GM23338 (cell line): Measurements from ENCODE around the gene CKMT1B. TPM values are rescaled to one million over a fixed set of nuclear protein-coding genes. Genes with fewer than 3 reads are reported as not detected.
"Not testable (repeated sequence)": the region's sequence is repeated elsewhere in the genome, so short reads cannot be mapped to it uniquely, and the experiment has no call there.

Experiments
- ATAC-seq: fragments of 200-7000 bp; cut with Tn5 transposase; 3 replicates; pipeline ENCODE4 v1.9.1; 2020
- DNase-seq: peaks from one replicate; pipeline ENCODE4 v3.0.0-alpha.2; 2015; ENCODE audit warnings: low spot score
- H2AFZ ChIP-seq: fragments of 200-600 bp; sonication (generic); 2 replicates; pipeline ENCODE4 v1.8.0; 2016; ENCODE audit warnings: antibody characterized with exemption, mild to moderate bottlenecking, moderate library complexity
- H3F3A ChIP-seq: fragments of 200-600 bp; sonication (generic); replicated peaks from 2 replicates; pipeline ENCODE4 v1.8.0; 2017; ENCODE audit warnings: antibody characterized with exemption, mixed run types, low read depth
- H3K27ac ChIP-seq: fragments of 200-600 bp; sonication (generic); 2 replicates; pipeline ENCODE4 v1.6.1; 2016; ENCODE audit warnings: low read depth
- H3K27me3 ChIP-seq: fragments of 200-600 bp; sonication (generic); 2 replicates; pipeline ENCODE4 v1.8.0; 2016; ENCODE audit warnings: mild to moderate bottlenecking, mixed run types, moderate library complexity; ENCODE audit not compliant: insufficient read depth
- H3K36me3 ChIP-seq: fragments of 200-600 bp; sonication (generic); 2 replicates; pipeline ENCODE4 v1.8.0; 2016; ENCODE audit warnings: mild to moderate bottlenecking; ENCODE audit not compliant: insufficient read depth
- H3K4me1 ChIP-seq: fragments of 200-600 bp; sonication (generic); 2 replicates; pipeline ENCODE4 v1.8.0; 2016; ENCODE audit warnings: mild to moderate bottlenecking, moderate library complexity; ENCODE audit not compliant: insufficient read depth
- H3K4me2 ChIP-seq: fragments of 200-600 bp; sonication (generic); 2 replicates; pipeline ENCODE4 v1.7.1; 2017; ENCODE audit warnings: mixed run types
- H3K4me3 ChIP-seq: fragments of 200-600 bp; sonication (generic); 2 replicates; pipeline ENCODE4 v1.6.1; 2016; ENCODE audit warnings: mixed run types
- H3K79me2 ChIP-seq: fragments of 200-600 bp; sonication (generic); replicated peaks from 2 replicates; pipeline ENCODE4 v1.8.0; 2017; ENCODE audit warnings: mild to moderate bottlenecking; ENCODE audit not compliant: insufficient read depth
- H3K9me2 ChIP-seq: fragments of 200-600 bp; sonication (generic); 2 replicates; pipeline ENCODE4 v1.8.0; 2017; ENCODE audit not compliant: insufficient read depth
- H4K20me1 ChIP-seq: fragments of 200-600 bp; sonication (generic); replicated peaks from 2 replicates; pipeline ENCODE4 v1.8.0; 2017; ENCODE audit warnings: mild to moderate bottlenecking; ENCODE audit not compliant: insufficient read depth
- H3K27ac Mint-ChIP-seq: 2 replicates; pipeline ENCODE4 v1.8.0; 2020; ENCODE audit warnings: inconsistent platforms, mild to moderate bottlenecking, moderate library complexity, mixed read lengths
- H3K27me3 Mint-ChIP-seq: 3 replicates; pipeline ENCODE4 v1.8.0; 2022; ENCODE audit warnings: low read depth, mild to moderate bottlenecking, moderate library complexity, mixed read lengths, inconsistent platforms; ENCODE audit not compliant: insufficient read depth, poor library complexity
- H3K36me3 Mint-ChIP-seq: 3 replicates; pipeline ENCODE4 v1.8.0; 2021; ENCODE audit warnings: low read depth, mild to moderate bottlenecking, inconsistent platforms, moderate library complexity, mixed read lengths
- H3K4me1 Mint-ChIP-seq: 3 replicates; pipeline ENCODE4 v1.8.0; 2020; ENCODE audit warnings: mild to moderate bottlenecking, inconsistent platforms, mixed read lengths
- H3K4me3 Mint-ChIP-seq: 3 replicates; pipeline ENCODE4 v1.8.0; 2021; ENCODE audit warnings: moderate library complexity, mild to moderate bottlenecking, inconsistent platforms, mixed read lengths
- H3K9me3 Mint-ChIP-seq: 3 replicates; pipeline ENCODE4 v1.8.0; 2020; ENCODE audit warnings: moderate library complexity, mild to moderate bottlenecking, inconsistent platforms, mixed read lengths
- CREB1 ChIP-seq: fragments of 250-450 bp; sonication (Bioruptor Pico); IDR thresholded peaks from 2 replicates; pipeline ENCODE4 v1.5.0; 2020; ENCODE audit warnings: low read depth, mild to moderate bottlenecking, moderate library complexity
- EZH2 ChIP-seq: fragments of 200-600 bp; sonication (generic); IDR thresholded peaks from one replicate; pipeline ENCODE4 v1.8.0; 2017; ENCODE audit warnings: antibody characterized with exemption, mild to moderate bottlenecking, low read depth; ENCODE audit not compliant: unreplicated experiment
- EZH2phosphoT487 ChIP-seq: fragments of 200-600 bp; sonication (generic); IDR thresholded peaks from one replicate; pipeline ENCODE4 v1.8.1; 2018; ENCODE audit warnings: antibody characterized with exemption; ENCODE audit not compliant: unreplicated experiment
- JUNB ChIP-seq: IDR thresholded peaks from one replicate; pipeline ENCODE4 v1.6.1; 2016; ENCODE audit warnings: antibody characterized with exemption; ENCODE audit not compliant: unreplicated experiment
- NANOG ChIP-seq: IDR thresholded peaks from 2 replicates; pipeline ENCODE4 v1.6.1; 2016; ENCODE audit warnings: antibody characterized with exemption, borderline replicate concordance
- POLR2AphosphoS5 ChIP-seq: IDR thresholded peaks from 2 replicates; pipeline ENCODE4 v1.6.1; 2016; ENCODE audit warnings: antibody characterized with exemption, low read depth
- STAT1 ChIP-seq: IDR thresholded peaks from one replicate; pipeline ENCODE4 v1.6.1; 2016; ENCODE audit warnings: antibody characterized with exemption; ENCODE audit not compliant: unreplicated experiment
- ZNF114 ChIP-seq: fragments of 250-450 bp; sonication (Bioruptor Pico); IDR thresholded peaks from 2 replicates; pipeline ENCODE4 v1.5.0; 2020; ENCODE audit warnings: mild to moderate bottlenecking, moderate library complexity
- ZNF331 ChIP-seq: fragments of 250-450 bp; sonication (Bioruptor Pico); IDR thresholded peaks from 2 replicates; pipeline ENCODE4 v1.5.0; 2020; ENCODE audit warnings: low read depth, mild to moderate bottlenecking, moderate library complexity
- long read RNA-seq: library from polyadenylated mRNA; unstranded; transcript quantifications from one replicate; pipeline ENCODE4 v2.0.0, GENCODE V29; 2020; ENCODE audit not compliant: unreplicated experiment
- polyA plus RNA-seq: library from polyadenylated mRNA; unstranded; fragments of >200 nt; fragmentation: Nextera tagmentation; extraction: Ambion mirVana; gene quantifications from 2 replicates; pipeline ENCODE4 v1.2.1, GENCODE V29; 2016
- total RNA-seq: library from RNA; depleted of rRNA; stranded (reverse); fragments of >200 nt; shearing (Covaris generic); gene quantifications from 2 replicates; pipeline ENCODE4 v1.2.3, GENCODE V29; 2014; rRNA removed
- TF ChIP-seq, protein P1 (sequence below), 2 experiments: fragments of 200-600 bp in 1 of 2; sonication (generic) in 1 of 2; conservative IDR thresholded peaks; 2 replicates each; pipeline versions ENCODE4 v1.5.1 to v1.6.1; 2016 to 2017; ENCODE audit warnings: antibody characterized with exemption in 2 of 2, low read depth in 2 of 2, mild to moderate bottlenecking in 2 of 2, moderate library complexity in 1 of 2
- TF ChIP-seq, protein P2 (sequence below): IDR thresholded peaks from 2 replicates; pipeline ENCODE4 v1.6.1; 2016; ENCODE audit warnings: antibody characterized with exemption
- TF ChIP-seq, protein P3 (sequence below): IDR thresholded peaks from one replicate; pipeline ENCODE4 v1.6.1; 2018; ENCODE audit warnings: antibody characterized with exemption; ENCODE audit not compliant: unreplicated experiment

Gene CKMT1B
- total RNA-seq (28.6 and 31.4 TPM in 2 replicates), polyA plus RNA-seq (36.8 and 41.2 TPM in 2 replicates)
- long read RNA-seq, transcript CKMT1B-207 (9 exons, 1,747 nt) = major isoform, 36 of 43 reads
- long read RNA-seq, partial matches to known transcripts = 0 of 43 reads
- long read RNA-seq, other reads (novel, unspliced or antisense) = 3 of 43 reads

DNA sequence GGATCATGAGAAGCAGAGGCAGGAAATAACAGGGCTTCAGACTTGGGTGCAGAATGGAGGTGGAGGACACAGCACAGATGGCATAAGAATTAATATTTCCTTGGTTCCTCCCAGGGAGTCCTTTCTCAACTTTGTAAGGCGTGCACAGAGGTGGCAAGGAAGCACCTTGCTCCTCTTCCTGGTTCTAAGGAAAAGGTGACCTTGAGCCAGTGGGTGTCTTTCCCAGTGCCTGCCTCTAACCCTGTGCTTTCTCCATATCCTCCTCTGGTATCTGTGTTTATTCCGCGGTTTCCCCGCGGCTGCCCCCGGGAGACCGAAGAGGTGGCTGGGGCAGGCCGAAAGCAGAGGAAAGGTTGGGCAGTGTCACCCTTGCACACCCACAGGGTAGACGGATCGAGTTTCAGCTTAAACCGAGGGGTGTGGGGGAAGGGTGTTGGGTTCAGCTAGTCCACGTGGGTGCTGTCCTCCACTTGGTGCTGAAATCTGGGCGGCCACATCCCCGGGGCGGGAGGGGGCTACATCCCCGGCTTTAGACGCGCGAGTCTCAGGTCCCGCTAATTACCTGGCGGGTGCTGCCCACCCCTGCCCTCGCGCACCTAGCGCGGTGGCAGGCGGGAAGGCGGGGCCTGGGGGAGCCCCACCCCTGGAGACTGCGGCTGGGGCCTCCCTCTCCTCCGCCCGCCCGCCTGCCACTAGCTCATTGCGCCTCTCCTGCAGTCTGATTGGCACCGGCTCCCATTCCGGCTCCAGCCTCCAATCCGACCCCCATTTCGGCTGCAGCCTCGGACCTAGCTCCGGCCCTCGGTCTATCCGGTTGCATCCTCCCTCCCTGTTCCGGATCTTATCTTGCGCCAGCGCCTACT, at the start of gene CKMT1B:
TSS of gene CKMT1B (plus strand) at position 700 of the 863 bp plus-strand sequence. CDS start 192 bp downstream, outside the sequence.
- not testable (repeated sequence) for H3K4me1 Mint-ChIP-seq, H3K27me3 ChIP-seq, H4K20me1 ChIP-seq, H3K4me2 ChIP-seq, H3K27ac Mint-ChIP-seq, H3K27me3 Mint-ChIP-seq, H3F3A ChIP-seq, H3K27ac ChIP-seq, H3K4me1 ChIP-seq, H3K36me3 ChIP-seq, DNase-seq, H3K4me3 ChIP-seq, H3K9me3 Mint-ChIP-seq, H3K79me2 ChIP-seq, H3K9me2 ChIP-seq, H3K4me3 Mint-ChIP-seq, H2AFZ ChIP-seq
- ATAC-seq = peak; percentile 82
- H3K36me3 Mint-ChIP-seq = peaks cover 10% of the 10 kb centered on the region

DNA sequence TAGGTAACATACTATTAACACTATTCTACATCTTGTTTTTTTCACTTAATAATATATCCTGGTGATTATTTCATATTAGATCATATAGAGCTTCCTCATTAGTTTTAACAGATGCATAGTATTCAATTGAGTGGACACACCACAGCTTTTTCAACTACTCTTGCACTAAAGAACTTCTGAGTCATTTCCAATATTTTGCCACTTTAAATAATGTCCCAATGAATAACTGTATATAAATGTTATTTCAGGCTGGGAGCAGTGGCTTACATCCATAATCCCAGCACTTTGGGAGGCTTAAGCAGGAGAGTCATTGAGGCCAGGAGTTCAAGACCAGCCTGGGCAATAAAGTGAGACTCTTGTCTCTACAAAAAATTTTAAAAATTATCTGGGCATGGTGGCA, 49.6 kb upstream of the CKMT1B start:
- H3K36me3 Mint-ChIP-seq = peaks cover 8% of the 10 kb centered on the region; the same call in 2 of the 3 replicates
- H3K27me3 ChIP-seq = no peaks in the 10 kb centered on the region
- no peak overlapping the region for H3K27ac Mint-ChIP-seq
- no peak overlapping the region for H3K4me3 Mint-ChIP-seq
- H2AFZ ChIP-seq = no peak overlapping the region
- H3K9me2 ChIP-seq = no peaks in the 10 kb centered on the region
- 0 out of 3 replicates have a peak, but pooled peaks cover 6% of the 10 kb centered on the region for H3K9me3 Mint-ChIP-seq
- no peaks in the 10 kb centered on the region for H4K20me1 ChIP-seq
- DNase-seq = no peak
- no peak overlapping the region for H3K4me3 ChIP-seq
- no peaks in the 10 kb centered on the region for H3K36me3 ChIP-seq
- 0 out of 2 replicates have a peak, but pooled peaks cover under 1% of the 10 kb centered on the region for H3F3A ChIP-seq
- peaks cover 3% of the 10 kb centered on the region for H3K27me3 Mint-ChIP-seq
- ATAC-seq = no peak
- no peak overlapping the region for H3K27ac ChIP-seq
- no peaks in the 10 kb centered on the region for H3K4me1 Mint-ChIP-seq
- no peaks in the 10 kb centered on the region for H3K79me2 ChIP-seq
- H3K4me2 ChIP-seq = no peak overlapping the region
- no peaks in the 10 kb centered on the region for H3K4me1 ChIP-seq
- TF ChIP-seq POLR2AphosphoS5 (no peak), ZNF331 (CRISPR knock-in tag) (no peak), EZH2phosphoT487 (no peak), ZNF114 (CRISPR knock-in tag) (no peak), CREB1 (no peak), STAT1 (no peak), EZH2 (no peak), NANOG (no peak), JUNB (no peak)
- TF ChIP-seq, protein P1, sequence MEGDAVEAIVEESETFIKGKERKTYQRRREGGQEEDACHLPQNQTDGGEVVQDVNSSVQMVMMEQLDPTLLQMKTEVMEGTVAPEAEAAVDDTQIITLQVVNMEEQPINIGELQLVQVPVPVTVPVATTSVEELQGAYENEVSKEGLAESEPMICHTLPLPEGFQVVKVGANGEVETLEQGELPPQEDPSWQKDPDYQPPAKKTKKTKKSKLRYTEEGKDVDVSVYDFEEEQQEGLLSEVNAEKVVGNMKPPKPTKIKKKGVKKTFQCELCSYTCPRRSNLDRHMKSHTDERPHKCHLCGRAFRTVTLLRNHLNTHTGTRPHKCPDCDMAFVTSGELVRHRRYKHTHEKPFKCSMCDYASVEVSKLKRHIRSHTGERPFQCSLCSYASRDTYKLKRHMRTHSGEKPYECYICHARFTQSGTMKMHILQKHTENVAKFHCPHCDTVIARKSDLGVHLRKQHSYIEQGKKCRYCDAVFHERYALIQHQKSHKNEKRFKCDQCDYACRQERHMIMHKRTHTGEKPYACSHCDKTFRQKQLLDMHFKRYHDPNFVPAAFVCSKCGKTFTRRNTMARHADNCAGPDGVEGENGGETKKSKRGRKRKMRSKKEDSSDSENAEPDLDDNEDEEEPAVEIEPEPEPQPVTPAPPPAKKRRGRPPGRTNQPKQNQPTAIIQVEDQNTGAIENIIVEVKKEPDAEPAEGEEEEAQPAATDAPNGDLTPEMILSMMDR (conservative IDR thresholded peaks at IDR 0.05; ENCODE audit: low read depth in 2 of 2) = no peak
- TF ChIP-seq, protein P2, sequence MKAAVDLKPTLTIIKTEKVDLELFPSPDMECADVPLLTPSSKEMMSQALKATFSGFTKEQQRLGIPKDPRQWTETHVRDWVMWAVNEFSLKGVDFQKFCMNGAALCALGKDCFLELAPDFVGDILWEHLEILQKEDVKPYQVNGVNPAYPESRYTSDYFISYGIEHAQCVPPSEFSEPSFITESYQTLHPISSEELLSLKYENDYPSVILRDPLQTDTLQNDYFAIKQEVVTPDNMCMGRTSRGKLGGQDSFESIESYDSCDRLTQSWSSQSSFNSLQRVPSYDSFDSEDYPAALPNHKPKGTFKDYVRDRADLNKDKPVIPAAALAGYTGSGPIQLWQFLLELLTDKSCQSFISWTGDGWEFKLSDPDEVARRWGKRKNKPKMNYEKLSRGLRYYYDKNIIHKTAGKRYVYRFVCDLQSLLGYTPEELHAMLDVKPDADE = no peak
- TF ChIP-seq, protein P3, sequence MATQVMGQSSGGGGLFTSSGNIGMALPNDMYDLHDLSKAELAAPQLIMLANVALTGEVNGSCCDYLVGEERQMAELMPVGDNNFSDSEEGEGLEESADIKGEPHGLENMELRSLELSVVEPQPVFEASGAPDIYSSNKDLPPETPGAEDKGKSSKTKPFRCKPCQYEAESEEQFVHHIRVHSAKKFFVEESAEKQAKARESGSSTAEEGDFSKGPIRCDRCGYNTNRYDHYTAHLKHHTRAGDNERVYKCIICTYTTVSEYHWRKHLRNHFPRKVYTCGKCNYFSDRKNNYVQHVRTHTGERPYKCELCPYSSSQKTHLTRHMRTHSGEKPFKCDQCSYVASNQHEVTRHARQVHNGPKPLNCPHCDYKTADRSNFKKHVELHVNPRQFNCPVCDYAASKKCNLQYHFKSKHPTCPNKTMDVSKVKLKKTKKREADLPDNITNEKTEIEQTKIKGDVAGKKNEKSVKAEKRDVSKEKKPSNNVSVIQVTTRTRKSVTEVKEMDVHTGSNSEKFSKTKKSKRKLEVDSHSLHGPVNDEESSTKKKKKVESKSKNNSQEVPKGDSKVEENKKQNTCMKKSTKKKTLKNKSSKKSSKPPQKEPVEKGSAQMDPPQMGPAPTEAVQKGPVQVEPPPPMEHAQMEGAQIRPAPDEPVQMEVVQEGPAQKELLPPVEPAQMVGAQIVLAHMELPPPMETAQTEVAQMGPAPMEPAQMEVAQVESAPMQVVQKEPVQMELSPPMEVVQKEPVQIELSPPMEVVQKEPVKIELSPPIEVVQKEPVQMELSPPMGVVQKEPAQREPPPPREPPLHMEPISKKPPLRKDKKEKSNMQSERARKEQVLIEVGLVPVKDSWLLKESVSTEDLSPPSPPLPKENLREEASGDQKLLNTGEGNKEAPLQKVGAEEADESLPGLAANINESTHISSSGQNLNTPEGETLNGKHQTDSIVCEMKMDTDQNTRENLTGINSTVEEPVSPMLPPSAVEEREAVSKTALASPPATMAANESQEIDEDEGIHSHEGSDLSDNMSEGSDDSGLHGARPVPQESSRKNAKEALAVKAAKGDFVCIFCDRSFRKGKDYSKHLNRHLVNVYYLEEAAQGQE = no peak
